T-helper 1 cell (primary cell): ENCODE data around the gene C1orf115.
"Not testable (repeated sequence)": the region's sequence is repeated elsewhere in the genome, so short reads cannot be mapped to it uniquely, and the experiment has no call there.

Source experiments
- DNase-seq, 5 donors: peaks; one replicate each; pipeline ENCODE4 v3.0.0-alpha.2; 2012 to 2020

C1orf115 gene

GRCh38 chr1:220694866-220695382, 4.8 kb downstream of the C1orf115 start:
- no peak for DNase-seq

- no peak for DNase-seq
Measured at GRCh38 chr1:220695426-220695825, 5.3 kb downstream of the C1orf115 start.

GRCh38 chr1:220696226-220696862, 6.2 kb downstream of the C1orf115 start:
- DNase-seq, result no peak

- no peak for DNase-seq
Measured at GRCh38 chr1:220696863-220697231, 6.7 kb downstream of the C1orf115 start.

GRCh38 chr1:220697326-220697725, 7.2 kb downstream of the C1orf115 start:
- no peak for DNase-seq

GRCh38 chr1:220698607-220699016, 8.4 kb downstream of the C1orf115 start:
- DNase-seq, result no peak

GRCh38 chr1:220699044-220699443, 8.9 kb downstream of the C1orf115 start:
- no peak for DNase-seq

GRCh38 chr1:220700556-220701179, 10.5 kb downstream of the C1orf115 start:
- no peak for DNase-seq

- DNase-seq, result peak in 1 of 5 donors; percentile 4
Measured at GRCh38 chr1:220701974-220702373, 11.8 kb downstream of the C1orf115 start.

- DNase-seq, result no peak
Measured at GRCh38 chr1:220702733-220703270, 12.6 kb downstream of the C1orf115 start.

- DNase-seq, result no peak
Measured at GRCh38 chr1:220703305-220703704, 13.1 kb downstream of the C1orf115 start.

GRCh38 chr1:220705782-220706181, 15.6 kb downstream of the C1orf115 start:
- no peak for DNase-seq

- DNase-seq, result no peak
Measured at GRCh38 chr1:220706480-220706879, 16.3 kb downstream of the C1orf115 start.

- DNase-seq, result no peak
Measured at GRCh38 chr1:220707160-220707559, 17.0 kb downstream of the C1orf115 start.

GRCh38 chr1:220708244-220708643, 18.1 kb downstream of the C1orf115 start:
- no peak for DNase-seq

- DNase-seq, result no peak
Measured at GRCh38 chr1:220708936-220709801, 19.0 kb downstream of the C1orf115 start.

- DNase-seq, result no peak
Measured at GRCh38 chr1:220710333-220710732, 20.2 kb downstream of the C1orf115 start.

- no peak for DNase-seq
Measured at GRCh38 chr1:220711056-220711809, 21.1 kb downstream of the C1orf115 start.

- not testable (repeated sequence) for DNase-seq
Measured at GRCh38 chr1:220715986-220716385, 25.8 kb downstream of the C1orf115 start.

GRCh38 chr1:220717800-220718640, 27.9 kb downstream of the C1orf115 start:
- no peak for DNase-seq

- DNase-seq, result not testable (repeated sequence)
Measured at GRCh38 chr1:220721266-220721665, 31.1 kb downstream of the C1orf115 start.
